H9 (cell line): ENCODE measurements around the gene TGFB1I1. TPM values are rescaled to one million over a fixed set of nuclear protein-coding genes. Genes with fewer than 3 reads are reported as not detected.

ENCODE experiments used
- DNase-seq: peaks from one replicate; pipeline ENCODE4 v3.0.0-alpha.2; 2017
- H2AFZ ChIP-seq: one replicate; pipeline ENCODE4 v1.6.1; 2013; ENCODE audit warnings: mild to moderate bottlenecking, low read length, control low read depth, moderate library complexity
- H2AK5ac ChIP-seq: 2 replicates; pipeline ENCODE4 v1.6.1; 2013; ENCODE audit warnings: low read length, control low read depth, mixed read lengths; ENCODE audit not compliant: insufficient read length
- H2BK120ac ChIP-seq: one replicate; pipeline ENCODE4 v1.6.1; 2013; ENCODE audit warnings: low read depth, mild to moderate bottlenecking, low read length, control low read depth, inconsistent platforms; ENCODE audit not compliant: poor library complexity, severe bottlenecking
- H2BK12ac ChIP-seq: 2 replicates; pipeline ENCODE4 v1.6.1; 2013; ENCODE audit warnings: low read length, control low read depth, mixed read lengths, low read depth; ENCODE audit not compliant: insufficient read length
- H2BK15ac ChIP-seq: 2 replicates; pipeline ENCODE4 v1.6.1; 2013; ENCODE audit warnings: low read depth, low read length, control low read depth
- H2BK20ac ChIP-seq: one replicate; pipeline ENCODE4 v1.6.1; 2013; ENCODE audit warnings: low read depth, mild to moderate bottlenecking, low read length, control low read depth, inconsistent platforms; ENCODE audit not compliant: poor library complexity, severe bottlenecking
- H2BK5ac ChIP-seq: 2 replicates; pipeline ENCODE4 v1.6.1; 2013; ENCODE audit warnings: low read length, control low read depth, mixed read lengths; ENCODE audit not compliant: insufficient read length
- H3K14ac ChIP-seq: 2 replicates; pipeline ENCODE4 v1.6.1; 2013; ENCODE audit warnings: low read length, control low read depth; ENCODE audit not compliant: insufficient read depth
- H3K18ac ChIP-seq: 2 replicates; pipeline ENCODE4 v1.6.1; 2013; ENCODE audit warnings: low read depth, mild to moderate bottlenecking, mixed read lengths, low read length, control low read depth; ENCODE audit not compliant: insufficient read length
- H3K23ac ChIP-seq: 2 replicates; pipeline ENCODE4 v1.6.1; 2013; ENCODE audit warnings: low read length, control low read depth, mixed read lengths, low read depth; ENCODE audit not compliant: insufficient read length
- H3K23me2 ChIP-seq: 2 replicates; pipeline ENCODE4 v1.6.1; 2013; ENCODE audit warnings: low read depth, mild to moderate bottlenecking, mixed read lengths, low read length, control low read depth; ENCODE audit not compliant: insufficient read length, poor library complexity, severe bottlenecking
- H3K27ac ChIP-seq: 2 replicates; pipeline ENCODE4 v1.5.1; 2013; ENCODE audit warnings: low read length, control low read depth, mixed read lengths, low read depth; ENCODE audit not compliant: insufficient read length
- H3K27me3 ChIP-seq: 2 replicates; pipeline ENCODE4 v1.6.1; 2013; ENCODE audit warnings: low read length, control low read depth, inconsistent platforms; ENCODE audit not compliant: insufficient read depth
- H3K4ac ChIP-seq: 2 replicates; pipeline ENCODE4 v1.6.1; 2013; ENCODE audit warnings: low read depth, mild to moderate bottlenecking, control low read depth, inconsistent platforms, low read length, moderate library complexity
- H3K4me1 ChIP-seq: 2 replicates; pipeline ENCODE4 v1.6.1; 2013; ENCODE audit warnings: low read length, control low read depth, inconsistent platforms; ENCODE audit not compliant: insufficient read depth
- H3K4me2 ChIP-seq: 2 replicates; pipeline ENCODE4 v1.6.1; 2013; ENCODE audit warnings: low read length, control low read depth, mixed read lengths; ENCODE audit not compliant: insufficient read length, insufficient read depth
- H3K56ac ChIP-seq: 2 replicates; pipeline ENCODE4 v1.6.1; 2013; ENCODE audit warnings: low read depth, mild to moderate bottlenecking, mixed read lengths, low read length, control low read depth; ENCODE audit not compliant: insufficient read length
- H3K79me1 ChIP-seq: 2 replicates; pipeline ENCODE4 v1.6.1; 2013; ENCODE audit warnings: low read depth, mild to moderate bottlenecking, moderate library complexity, low read length, control low read depth, inconsistent platforms; ENCODE audit not compliant: insufficient read depth, poor library complexity, severe bottlenecking
- H3K79me2 ChIP-seq: 2 replicates; pipeline ENCODE4 v1.6.1; 2013; ENCODE audit warnings: low read length, control low read depth, inconsistent platforms; ENCODE audit not compliant: insufficient read depth
- H3K9ac ChIP-seq: 2 replicates; pipeline ENCODE4 v1.6.1; 2013; ENCODE audit warnings: low read length, control low read depth, mixed read lengths; ENCODE audit not compliant: insufficient read length; ENCODE audit errors: extremely low read depth
- H3K9me3 ChIP-seq: one replicate; pipeline ENCODE4 v1.6.1; 2013; ENCODE audit warnings: low read depth, low read length, inconsistent platforms; ENCODE audit not compliant: control insufficient read depth
- H3T11ph ChIP-seq: one replicate; pipeline ENCODE4 v1.6.1; 2013; ENCODE audit warnings: mild to moderate bottlenecking, low read length, control low read depth, inconsistent platforms
- H4K20me1 ChIP-seq: one replicate; pipeline ENCODE4 v1.6.1; 2013; ENCODE audit not compliant: control insufficient read depth, insufficient read length, insufficient read depth
- H4K5ac ChIP-seq: 2 replicates; pipeline ENCODE4 v1.6.1; 2013; ENCODE audit warnings: low read depth, mild to moderate bottlenecking, mixed read lengths, low read length, control low read depth; ENCODE audit not compliant: insufficient read length
- H4K8ac ChIP-seq: replicated peaks from 2 replicates; pipeline ENCODE4 v1.6.1; 2013; ENCODE audit warnings: low read length, control low read depth, mixed read lengths, low read depth; ENCODE audit not compliant: insufficient read length
- H4K91ac ChIP-seq: 2 replicates; pipeline ENCODE4 v1.6.1; 2013; ENCODE audit warnings: low read depth, mild to moderate bottlenecking, moderate library complexity, mixed read lengths, low read length, control low read depth; ENCODE audit not compliant: insufficient read length
- H3K27ac Mint-ChIP-seq, 3 experiments: 2 replicates in 2 of 3; 3 replicates in 1 of 3; pipeline ENCODE4 v1.8.0; 2020 to 2021; ENCODE audit warnings: mixed read lengths in 3 of 3, mild to moderate bottlenecking in 1 of 3, moderate library complexity in 1 of 3
- H3K27me3 Mint-ChIP-seq: 2 replicates; pipeline ENCODE4 v1.8.0; 2021; ENCODE audit warnings: low read depth, mild to moderate bottlenecking, moderate library complexity, mixed read lengths
- H3K36me3 Mint-ChIP-seq, 3 experiments: 2 replicates in 2 of 3; 3 replicates in 1 of 3; pipeline ENCODE4 v1.8.0; 2020 to 2021; ENCODE audit warnings: low read depth in 3 of 3, mixed read lengths in 3 of 3; ENCODE audit not compliant: insufficient read depth in 1 of 3
- H3K4me1 Mint-ChIP-seq, 2 experiments: 2 replicates each; pipeline ENCODE4 v1.8.0; 2020; ENCODE audit warnings: mixed read lengths in 2 of 2
- H3K4me3 Mint-ChIP-seq, 2 experiments: 2 replicates in 1 of 2; 3 replicates in 1 of 2; pipeline ENCODE4 v1.8.0; 2020 to 2021; ENCODE audit warnings: mild to moderate bottlenecking in 2 of 2, mixed read lengths in 2 of 2, moderate library complexity in 1 of 2
- H3K9me3 Mint-ChIP-seq, 2 experiments: 2 replicates in 1 of 2; 3 replicates in 1 of 2; pipeline ENCODE4 v1.8.0; 2020; ENCODE audit warnings: mild to moderate bottlenecking in 2 of 2, mixed read lengths in 2 of 2, moderate library complexity in 1 of 2
- CTCF ChIP-seq: fragments of 200-600 bp; sonication (generic); conservative IDR thresholded peaks from 3 replicates; pipeline ENCODE4 v1.8.0; 2021; ENCODE audit warnings: antibody characterized with exemption, mild to moderate bottlenecking
- WGBS: extraction: QIAGEN DNeasy Blood & Tissue Kit; methylation state at CpG from one replicate; pipeline ENCODE4 v1.1.7; 2013; ENCODE audit warnings: missing lambda C conversion rate, low lambda C conversion rate, mixed read lengths; ENCODE audit not compliant: insufficient read length; ENCODE audit errors: extremely low coverage; 5-methylcytosine and 5-hydroxymethylcytosine counted together
- total RNA-seq: library from RNA; stranded (reverse); gene quantifications from 2 replicates; pipeline ENCODE4 v1.2.1, GENCODE V29; 2021

Gene TGFB1I1
- total RNA-seq, 1 experiment from 2014 or later, result 15.4 TPM

GRCh38 chr16:31487720-31488467 is 15.9 kb downstream of the TGFB1I1 start:
- Histone ChIP-seq H3K4me1 (no peaks in the 10 kb centered on the region), H4K20me1 (no peaks in the 10 kb centered on the region), H3K23ac (no peak overlapping the region), H3K27ac (no peak overlapping the region), H3K18ac (no peak overlapping the region), H3K27me3 (peaks cover 13% of the 10 kb centered on the region; the same call in 1 of the 2 replicates), H2BK12ac (no peak overlapping the region), H4K5ac (no peak overlapping the region), H2BK15ac (no peak overlapping the region), H3K9ac (no peak overlapping the region), H4K91ac (no peak overlapping the region), H3K4ac (no peak overlapping the region), H2BK120ac (no peak overlapping the region), H4K8ac (no peak overlapping the region), H3T11ph (no peak overlapping the region), H2AK5ac (no peak overlapping the region), H3K56ac (no peak overlapping the region), H3K79me1 (no peaks in the 10 kb centered on the region), H2AFZ (no peak overlapping the region), H3K4me2 (peak overlapping the region; percentile 62), H2BK20ac (no peak overlapping the region), H3K9me3 (no peaks in the 10 kb centered on the region), H3K79me2 (no peaks in the 10 kb centered on the region), H3K23me2 (peaks cover 11% of the 10 kb centered on the region), H3K14ac (no peak overlapping the region), H2BK5ac (no peak overlapping the region)
- no peak for TF ChIP-seq CTCF
- peaks cover 9 to 25% (median 15%) of the 10 kb centered on the region in 3 experiments for H3K36me3 Mint-ChIP-seq
- peaks cover 0 to 2% of the 10 kb centered on the region in 2 experiments; a peak in 1 of 5 replicates for H3K9me3 Mint-ChIP-seq
- no CpG with 5 or more reads among the region's 60 CpGs for WGBS
- H3K27me3 Mint-ChIP-seq, result peaks cover 59% of the 10 kb centered on the region
- no peak overlapping the region for H3K27ac Mint-ChIP-seq
- H3K4me3 Mint-ChIP-seq, result peak overlapping the region; percentile 67 to 84
- peaks cover 8 to 13% of the 10 kb centered on the region in 2 experiments for H3K4me1 Mint-ChIP-seq
- DNase-seq, result peak; percentile 85
